ENCODE data around the gene PIGK.

Gene PIGK

DNA sequence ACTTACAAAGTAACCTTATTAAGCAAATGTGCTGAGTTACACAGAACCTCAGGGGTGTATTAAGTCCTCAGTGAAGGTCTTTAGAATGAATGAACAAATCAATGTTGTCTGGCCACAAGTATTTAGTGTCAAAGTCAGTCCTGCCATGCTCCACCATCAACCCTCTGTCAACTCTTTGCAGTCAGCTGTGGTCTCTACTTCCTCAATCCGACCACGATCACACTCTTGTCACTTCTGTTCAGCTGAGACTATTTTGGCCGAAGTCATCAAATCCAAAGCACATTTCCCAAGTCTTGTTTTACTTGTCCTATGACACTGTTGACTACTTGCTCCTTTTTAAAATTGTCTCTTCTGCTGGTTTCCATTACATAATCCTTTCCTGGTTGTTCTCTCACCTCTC, 178.4 kb downstream of the PIGK start:
- no peak for DNase-seq (ENCODE audit: low read depth in 1 of 2, low spot score in 1 of 2)

DNA sequence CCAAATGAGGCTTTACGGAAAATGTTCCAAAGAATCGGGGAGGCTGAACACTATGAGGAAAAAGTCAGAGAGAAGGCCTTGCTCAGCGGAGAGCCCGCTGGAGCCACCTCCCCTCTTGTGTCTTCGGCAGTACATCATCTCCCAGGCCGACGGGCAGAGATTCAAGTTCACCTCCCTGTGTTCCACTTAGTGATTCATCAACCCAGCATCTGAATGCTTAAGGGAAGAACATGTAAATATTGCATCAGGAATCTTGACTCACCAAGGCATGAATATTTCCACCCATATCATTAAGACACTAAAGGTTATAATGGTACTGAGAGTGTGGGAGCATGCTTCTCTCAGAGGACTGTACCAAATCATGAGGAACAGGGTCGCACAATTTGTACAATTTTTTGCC, 179.5 kb downstream of the PIGK start:
- no peak for DNase-seq (ENCODE audit: low read depth in 1 of 2, low spot score in 1 of 2)

DNA sequence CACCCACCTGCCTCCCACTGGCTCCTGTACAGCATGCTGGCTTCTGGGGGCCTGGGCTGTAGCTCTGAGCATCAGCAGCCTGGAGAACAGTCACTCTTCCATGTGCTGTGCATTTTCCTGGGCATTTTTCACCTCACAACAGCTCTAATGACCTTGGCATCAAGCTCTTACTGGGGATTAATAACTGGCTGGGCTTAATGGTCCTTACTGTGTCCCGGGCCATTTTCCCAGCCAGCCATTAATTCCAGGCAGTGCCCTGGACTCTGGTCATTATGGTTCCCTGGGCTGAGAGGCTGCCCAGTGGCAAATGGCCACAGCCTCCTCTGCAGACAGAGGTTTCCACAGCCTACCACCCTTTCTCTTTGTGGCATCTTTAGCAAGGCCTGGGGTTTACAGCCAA, 180.1 kb downstream of the PIGK start:
- no peak for DNase-seq (ENCODE audit: low read depth in 1 of 2, low spot score in 1 of 2)

All from activated T-helper 1 cell treated with anti-CD3 and anti-CD28 coated beads, Interleukin-2, amount 50 U/mL, for 16 hours (primary cell).